Panc1 (cell line): ENCODE results near the gene PPM1F. TPM values are rescaled to one million over a fixed set of nuclear protein-coding genes. Genes with fewer than 3 reads are reported as not detected.

Experiments
- ATAC-seq: fragments of 200-7000 bp; cut with Tn5 transposase; 2 replicates; pipeline ENCODE4 v1.9.1; 2020; ENCODE audit warnings: mild to moderate bottlenecking, moderate library complexity
- BruUV-seq: library from RNA; stranded (reverse); fragments of 400-500 nt; replicated peaks from 2 replicates; lab custom pipeline; 2021; lab: Mats Ljungman, UMichigan
- CTCF ChIA-PET: fragments of 300-600 bp; sonication (Branson Sonifier 250); formaldehyde crosslinking; loops from one replicate; lab custom pipeline; 2022; ENCODE audit warnings: antibody characterized with exemption; lab: Charles Lee
- POLR2A ChIA-PET: fragments of 300-600 bp; sonication (Branson Sonifier 250); formaldehyde crosslinking; loops from one replicate; lab custom pipeline; 2022; ENCODE audit warnings: antibody characterized with exemption; lab: Charles Lee
- DNase-seq: peaks from one replicate; pipeline ENCODE4 v3.0.0-alpha.2; 2010; ENCODE audit warnings: low read depth, low spot score
- H3K27ac ChIP-seq: 2 replicates; pipeline ENCODE4 v1.5.1; 2011; ENCODE audit warnings: mild to moderate bottlenecking, low read length, inconsistent platforms
- H3K27me3 ChIP-seq: fragments of 200-500 bp; sonication (Bioruptor generic); 2 replicates; pipeline ENCODE4 v1.6.0; 2014; ENCODE audit warnings: low read length, inconsistent platforms; ENCODE audit not compliant: control insufficient read depth, insufficient read depth
- H3K36me3 ChIP-seq: fragments of 200-500 bp; sonication (Bioruptor generic); 2 replicates; pipeline ENCODE4 v1.5.1; 2014; ENCODE audit warnings: inconsistent platforms, mild to moderate bottlenecking, low read length, moderate library complexity; ENCODE audit not compliant: control insufficient read depth, insufficient read depth
- H3K4me1 ChIP-seq: 2 replicates; pipeline ENCODE4 v1.5.1; 2011; ENCODE audit warnings: inconsistent platforms, mild to moderate bottlenecking, low read length, moderate library complexity; ENCODE audit not compliant: control insufficient read depth, insufficient read depth
- H3K4me3 ChIP-seq, 2 experiments: 2 replicates each; pipeline ENCODE4 v1.5.1; 2011 to 2012; ENCODE audit warnings: low read depth in 2 of 2, low read length in 2 of 2, mild to moderate bottlenecking in 2 of 2, inconsistent platforms in 1 of 2, moderate library complexity in 1 of 2
- H3K9me3 ChIP-seq: fragments of 200-500 bp; sonication (Bioruptor generic); 2 replicates; pipeline ENCODE4 v1.5.1; 2014; ENCODE audit warnings: low read depth, mild to moderate bottlenecking, inconsistent platforms, low read length, moderate library complexity; ENCODE audit not compliant: control insufficient read depth, insufficient read depth
- POLR2AphosphoS5 ChIP-seq: IDR thresholded peaks from 2 replicates; pipeline ENCODE4 v1.6.1; 2012; ENCODE audit warnings: mild to moderate bottlenecking, low read depth, low read length, moderate library complexity
- SIN3A ChIP-seq: IDR thresholded peaks from 2 replicates; pipeline ENCODE4 v1.6.1; 2012; ENCODE audit warnings: low read depth, mild to moderate bottlenecking, low read length, moderate library complexity, borderline replicate concordance; ENCODE audit not compliant: insufficient read depth
- TCF7L2 ChIP-seq: IDR thresholded peaks from 2 replicates; pipeline ENCODE4 v1.6.1; 2011; ENCODE audit warnings: mild to moderate bottlenecking, low read depth, low read length, inconsistent platforms
- in situ Hi-C: cut with HindIII; loops from 2 replicates; pipeline ENCODE4 v1.10.0; 2016; ENCODE audit warnings: low sequenced_read_pairs, low pct_unique_long_range_greater_than_20kb
- intact Hi-C: fragments of 100-400 bp; cut with micrococcal nuclease; formaldehyde crosslinking; loops from one replicate; pipeline ENCODE4 v1.10.0; 2022; ENCODE audit not compliant: unreplicated experiment
- total RNA-seq: library from RNA; stranded (reverse); gene quantifications from one replicate; pipeline ENCODE4 v1.2.1, GENCODE V29; 2021; ENCODE audit not compliant: unreplicated experiment
- TF ChIP-seq, protein P1 (sequence below), 2 experiments: IDR thresholded peaks; 2 replicates each; pipeline ENCODE4 v1.6.1; 2011 to 2012; ENCODE audit warnings: low read depth in 2 of 2, control low read depth in 1 of 2, low read length in 1 of 2, mild to moderate bottlenecking in 1 of 2, moderate library complexity in 1 of 2; ENCODE audit not compliant: insufficient read depth in 1 of 2
- TF ChIP-seq, protein P2 (sequence below): fragments of 450-650 bp; IDR thresholded peaks from 2 replicates; pipeline ENCODE4 v1.5.1; 2017; ENCODE audit warnings: mild to moderate bottlenecking

Gene PPM1F
- total RNA-seq, 1 experiment from 2014 or later: 28.9 TPM

DNA sequence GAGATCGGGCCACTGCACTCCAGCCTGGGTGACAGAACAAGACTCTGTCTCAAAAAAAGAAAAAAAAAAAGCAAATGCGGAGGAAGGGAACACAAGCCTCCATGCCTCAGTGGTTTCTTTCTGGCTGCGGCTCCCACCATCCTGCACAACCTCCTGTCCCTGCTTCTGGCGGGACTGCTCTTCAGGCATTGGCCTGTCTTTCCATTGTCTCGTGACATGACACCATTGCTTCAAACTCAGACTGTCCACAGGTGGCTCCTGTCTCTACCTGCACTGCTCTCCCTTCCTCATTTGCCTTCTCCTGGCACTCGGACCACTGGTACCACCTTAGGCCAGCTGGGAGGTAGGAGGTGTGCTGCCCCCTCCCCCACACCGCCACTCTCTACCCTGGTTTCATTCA is 10.6 kb upstream of the PPM1F start:
- ATAC-seq (no peak), DNase-seq (no peak)
- Histone ChIP-seq H3K9me3 (no peaks in the 10 kb centered on the region), H3K4me3 (no peak overlapping the region), H3K27ac (no peak overlapping the region), H3K36me3 (no peaks in the 10 kb centered on the region), H3K27me3 (no peaks in the 10 kb centered on the region), H3K4me1 (no peaks in the 10 kb centered on the region)
- ChIA-PET POLR2A (no interaction called here), CTCF (no interaction called here)
- TF ChIP-seq, protein P1, sequence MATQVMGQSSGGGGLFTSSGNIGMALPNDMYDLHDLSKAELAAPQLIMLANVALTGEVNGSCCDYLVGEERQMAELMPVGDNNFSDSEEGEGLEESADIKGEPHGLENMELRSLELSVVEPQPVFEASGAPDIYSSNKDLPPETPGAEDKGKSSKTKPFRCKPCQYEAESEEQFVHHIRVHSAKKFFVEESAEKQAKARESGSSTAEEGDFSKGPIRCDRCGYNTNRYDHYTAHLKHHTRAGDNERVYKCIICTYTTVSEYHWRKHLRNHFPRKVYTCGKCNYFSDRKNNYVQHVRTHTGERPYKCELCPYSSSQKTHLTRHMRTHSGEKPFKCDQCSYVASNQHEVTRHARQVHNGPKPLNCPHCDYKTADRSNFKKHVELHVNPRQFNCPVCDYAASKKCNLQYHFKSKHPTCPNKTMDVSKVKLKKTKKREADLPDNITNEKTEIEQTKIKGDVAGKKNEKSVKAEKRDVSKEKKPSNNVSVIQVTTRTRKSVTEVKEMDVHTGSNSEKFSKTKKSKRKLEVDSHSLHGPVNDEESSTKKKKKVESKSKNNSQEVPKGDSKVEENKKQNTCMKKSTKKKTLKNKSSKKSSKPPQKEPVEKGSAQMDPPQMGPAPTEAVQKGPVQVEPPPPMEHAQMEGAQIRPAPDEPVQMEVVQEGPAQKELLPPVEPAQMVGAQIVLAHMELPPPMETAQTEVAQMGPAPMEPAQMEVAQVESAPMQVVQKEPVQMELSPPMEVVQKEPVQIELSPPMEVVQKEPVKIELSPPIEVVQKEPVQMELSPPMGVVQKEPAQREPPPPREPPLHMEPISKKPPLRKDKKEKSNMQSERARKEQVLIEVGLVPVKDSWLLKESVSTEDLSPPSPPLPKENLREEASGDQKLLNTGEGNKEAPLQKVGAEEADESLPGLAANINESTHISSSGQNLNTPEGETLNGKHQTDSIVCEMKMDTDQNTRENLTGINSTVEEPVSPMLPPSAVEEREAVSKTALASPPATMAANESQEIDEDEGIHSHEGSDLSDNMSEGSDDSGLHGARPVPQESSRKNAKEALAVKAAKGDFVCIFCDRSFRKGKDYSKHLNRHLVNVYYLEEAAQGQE (IDR thresholded peaks at IDR 0.05; ENCODE audit: insufficient read depth in 1 of 2, low read depth in 2 of 2, low read length in 1 of 2): no peak
- TF ChIP-seq SIN3A: no peak
- TF ChIP-seq, protein P2, sequence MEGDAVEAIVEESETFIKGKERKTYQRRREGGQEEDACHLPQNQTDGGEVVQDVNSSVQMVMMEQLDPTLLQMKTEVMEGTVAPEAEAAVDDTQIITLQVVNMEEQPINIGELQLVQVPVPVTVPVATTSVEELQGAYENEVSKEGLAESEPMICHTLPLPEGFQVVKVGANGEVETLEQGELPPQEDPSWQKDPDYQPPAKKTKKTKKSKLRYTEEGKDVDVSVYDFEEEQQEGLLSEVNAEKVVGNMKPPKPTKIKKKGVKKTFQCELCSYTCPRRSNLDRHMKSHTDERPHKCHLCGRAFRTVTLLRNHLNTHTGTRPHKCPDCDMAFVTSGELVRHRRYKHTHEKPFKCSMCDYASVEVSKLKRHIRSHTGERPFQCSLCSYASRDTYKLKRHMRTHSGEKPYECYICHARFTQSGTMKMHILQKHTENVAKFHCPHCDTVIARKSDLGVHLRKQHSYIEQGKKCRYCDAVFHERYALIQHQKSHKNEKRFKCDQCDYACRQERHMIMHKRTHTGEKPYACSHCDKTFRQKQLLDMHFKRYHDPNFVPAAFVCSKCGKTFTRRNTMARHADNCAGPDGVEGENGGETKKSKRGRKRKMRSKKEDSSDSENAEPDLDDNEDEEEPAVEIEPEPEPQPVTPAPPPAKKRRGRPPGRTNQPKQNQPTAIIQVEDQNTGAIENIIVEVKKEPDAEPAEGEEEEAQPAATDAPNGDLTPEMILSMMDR: no peak
- TF ChIP-seq TCF7L2: no peak
- TF ChIP-seq POLR2AphosphoS5: no peak
- intact Hi-C loops (no loop called here), in situ Hi-C loops (no loop called here)
- BruUV-seq: no TSS peak

DNA sequence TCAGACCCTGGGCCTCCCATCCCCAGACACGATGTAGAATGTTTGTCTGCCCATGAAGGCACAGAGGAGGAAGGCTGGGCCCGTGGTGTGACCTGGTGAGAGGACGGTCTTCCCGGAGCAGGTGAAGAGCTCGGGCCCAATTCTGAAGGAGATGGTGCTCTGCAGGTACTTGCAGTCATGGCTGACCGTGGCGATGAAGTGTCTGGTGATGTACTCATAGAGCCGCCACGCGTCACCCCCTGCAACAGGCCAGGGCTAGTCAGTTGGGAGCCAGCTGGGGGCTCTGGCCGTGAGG is 10.0 kb upstream of the PPM1F start:
- ATAC-seq (no peak), DNase-seq (no peak)
- BruUV-seq: no TSS peak
- CTCF ChIA-PET: no interaction called here
- Histone ChIP-seq H3K36me3 (no peaks in the 10 kb centered on the region), H3K4me1 (no peaks in the 10 kb centered on the region), H3K9me3 (no peaks in the 10 kb centered on the region), H3K4me3 (no peak overlapping the region), H3K27ac (no peak overlapping the region), H3K27me3 (no peaks in the 10 kb centered on the region)
- intact Hi-C loops (no loop called here), in situ Hi-C loops (no loop called here)
- POLR2A ChIA-PET: no interaction called here
- TF ChIP-seq POLR2AphosphoS5: no peak
- no peak for TF ChIP-seq SIN3A
- TF ChIP-seq TCF7L2: no peak
- TF ChIP-seq, protein P1 (IDR thresholded peaks at IDR 0.05; ENCODE audit: insufficient read depth in 1 of 2, low read depth in 2 of 2, low read length in 1 of 2): no peak
- TF ChIP-seq, protein P2: no peak
